Inflammatory macrophage treated with lipopolysaccharide for 1 hour (primary cell): ENCODE data around the gene VEPH1.
A peak's percentile ranks its signal among the peaks of the same experiment; 100 is the strongest.

Experiments used
- DNase-seq, 2 donors: peaks; one replicate each; pipeline ENCODE4 v3.0.0-alpha.2; 2020 to 2022

The VEPH1 gene

DNA sequence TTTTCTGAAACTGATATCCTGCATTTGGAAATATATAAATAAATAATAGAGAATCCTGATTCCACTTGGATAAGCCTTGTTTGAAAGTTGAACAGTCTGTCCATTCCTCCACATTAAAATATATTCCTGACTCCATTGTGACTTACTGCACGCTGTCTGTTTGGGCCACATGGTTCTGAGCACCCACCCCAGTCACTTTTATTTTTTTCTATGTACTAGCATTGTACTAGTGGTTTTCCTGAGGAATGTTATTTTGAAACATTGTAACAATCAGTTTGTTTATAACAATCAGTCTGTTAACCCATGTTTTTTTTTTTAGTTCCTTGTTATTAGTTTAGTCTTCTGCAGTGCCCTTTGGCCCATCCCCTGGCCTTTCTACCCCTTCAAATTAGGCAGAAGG is 255.8 kb downstream of the VEPH1 start:
- no peak for DNase-seq

DNA sequence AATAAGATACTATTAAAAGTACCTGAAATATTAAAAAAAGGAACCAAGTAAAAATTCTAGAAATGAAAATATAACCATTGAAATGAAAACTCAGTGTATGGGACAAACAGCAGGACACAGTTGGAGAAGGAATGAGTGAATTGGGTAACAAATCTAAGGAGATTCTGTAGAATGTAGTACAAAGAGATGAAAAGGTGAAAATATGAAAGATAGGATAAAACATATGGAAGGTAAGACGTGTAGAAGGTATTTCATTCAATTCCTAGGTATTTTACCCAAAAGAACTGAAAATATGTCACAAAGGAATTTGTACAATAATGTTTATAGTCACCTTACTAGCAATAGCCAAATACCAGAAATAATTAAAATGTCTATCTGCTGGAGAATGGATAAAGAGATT is 260.4 kb downstream of the VEPH1 start:
- no peak for DNase-seq

DNA sequence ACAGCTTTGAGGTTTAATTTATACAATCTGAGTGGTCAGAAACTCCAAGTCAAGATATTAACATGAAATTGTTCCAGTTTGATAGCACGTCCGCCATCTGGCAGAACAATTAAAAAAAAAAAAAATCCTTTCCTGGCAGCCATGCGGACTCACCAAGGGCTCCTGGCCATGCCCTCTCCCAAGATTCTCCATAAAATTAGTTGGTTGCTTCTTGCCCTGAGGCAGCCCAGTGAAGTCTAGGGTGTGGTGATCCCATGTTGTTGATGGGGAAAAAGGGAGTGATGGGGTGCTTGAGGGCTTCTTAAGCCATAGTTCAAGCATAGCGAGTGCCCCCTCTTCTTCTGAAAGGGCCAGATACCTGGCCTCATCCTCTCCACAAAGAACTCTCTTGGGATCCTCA is 261.6 kb downstream of the VEPH1 start:
- no peak for DNase-seq

DNA sequence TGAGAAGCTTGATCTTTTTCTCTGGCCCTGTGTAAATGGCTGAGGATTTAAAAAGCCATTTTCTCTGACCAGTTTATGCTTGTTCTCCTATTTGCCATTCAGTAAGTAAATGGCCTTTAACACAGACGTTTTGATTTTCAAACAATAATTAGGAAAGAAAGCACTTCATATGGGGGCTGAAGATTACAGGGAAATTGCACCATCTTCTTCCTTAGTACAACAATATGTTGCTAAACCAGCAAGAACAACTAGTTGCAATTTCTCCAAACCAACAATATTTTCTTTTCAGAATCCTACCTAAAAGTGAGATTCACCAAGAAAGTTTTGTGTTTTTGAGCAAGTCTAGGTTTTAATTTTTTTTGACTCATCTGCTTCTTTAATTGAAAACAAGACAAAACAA is 262.8 kb downstream of the VEPH1 start:
- peak; percentile 47 to 52 for DNase-seq

DNA sequence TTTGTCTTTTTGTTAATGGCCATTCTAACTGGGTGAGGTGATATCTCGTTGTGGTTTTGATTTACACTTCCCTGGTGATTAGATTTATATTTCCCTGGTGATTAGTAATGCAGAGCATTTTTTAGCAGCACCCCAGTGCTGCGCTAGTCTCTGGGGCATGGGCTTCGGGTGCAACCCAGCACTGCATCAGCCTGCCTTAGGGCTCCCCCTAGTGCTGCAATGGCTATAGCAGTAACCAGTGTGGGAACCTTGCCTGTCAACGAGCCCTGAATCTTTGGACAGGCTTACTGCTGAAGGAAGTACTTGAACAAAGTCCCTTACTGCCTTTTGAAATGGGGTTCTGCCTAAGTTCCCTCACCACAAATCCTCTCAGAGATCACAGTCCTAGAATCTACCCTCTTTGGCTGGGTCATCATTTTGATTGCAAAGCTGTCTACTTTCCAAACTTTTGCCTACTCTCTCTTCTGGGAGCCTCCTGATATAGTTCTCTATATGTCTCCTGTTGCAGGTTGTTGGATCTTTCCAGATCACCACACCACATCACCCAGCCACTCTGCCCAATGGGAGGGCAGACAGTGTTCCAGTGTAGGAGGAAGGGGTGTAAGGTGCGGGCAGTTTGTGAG is 264.0 kb downstream of the VEPH1 start:
- DNase-seq: peak; percentile 71 to 83

DNA sequence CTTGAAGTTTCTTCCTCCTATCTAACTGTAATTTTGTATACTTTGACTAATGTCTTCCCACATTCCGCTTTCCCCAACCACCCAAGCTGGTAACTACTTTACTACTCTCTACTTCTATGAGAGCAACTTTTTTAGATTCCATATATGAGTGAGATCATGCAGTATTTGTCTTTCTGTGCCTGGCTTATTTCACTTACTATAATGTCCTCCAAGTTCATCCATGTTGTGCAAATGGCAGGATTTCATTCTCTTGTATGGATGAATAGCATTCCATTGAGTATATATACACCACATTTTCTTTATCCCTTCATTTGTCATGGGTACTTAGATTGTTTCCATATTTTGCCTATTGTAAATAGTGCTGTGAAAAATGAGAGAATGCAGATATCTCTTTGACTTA is 264.8 kb downstream of the VEPH1 start:
- no peak for DNase-seq

DNA sequence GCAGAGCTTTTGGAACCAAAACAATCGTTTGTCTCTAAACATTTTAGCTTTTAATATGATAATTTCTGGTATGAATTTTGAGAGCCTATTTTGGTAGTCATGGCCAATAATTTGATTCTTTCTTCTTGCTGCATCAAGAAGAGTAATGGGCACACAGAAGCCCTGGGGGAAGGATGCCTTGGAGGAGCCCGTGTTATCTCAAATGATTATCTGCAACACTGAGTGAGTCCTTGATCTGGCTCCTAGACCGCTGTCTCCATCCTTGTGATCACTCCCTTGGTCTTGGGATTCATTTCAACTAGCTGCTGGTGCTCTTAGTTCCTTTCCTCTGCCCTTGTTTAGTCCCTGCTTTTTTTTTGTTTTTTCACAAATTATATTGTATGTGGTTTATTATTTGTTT is 265.3 kb downstream of the VEPH1 start:
- no peak for DNase-seq

DNA sequence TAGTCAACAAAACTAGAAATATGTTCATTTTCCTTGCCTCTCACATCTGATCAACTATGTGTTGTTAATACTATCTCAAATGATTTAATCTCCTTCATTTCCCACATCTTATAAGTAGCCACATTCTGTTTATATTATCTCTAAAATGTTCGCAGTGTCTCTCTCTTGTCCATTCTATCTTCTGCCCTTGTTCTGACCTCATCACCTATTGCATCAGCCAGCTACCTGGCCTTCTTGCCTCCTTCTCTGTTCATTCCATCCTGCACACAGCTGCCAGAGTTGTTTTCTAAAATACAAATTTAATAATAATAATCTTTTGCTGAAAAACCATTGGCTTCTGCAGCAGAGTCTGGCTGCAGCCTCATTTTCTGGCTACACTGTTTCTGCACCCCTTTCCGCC is 267.9 kb downstream of the VEPH1 start:
- DNase-seq: no peak

DNA sequence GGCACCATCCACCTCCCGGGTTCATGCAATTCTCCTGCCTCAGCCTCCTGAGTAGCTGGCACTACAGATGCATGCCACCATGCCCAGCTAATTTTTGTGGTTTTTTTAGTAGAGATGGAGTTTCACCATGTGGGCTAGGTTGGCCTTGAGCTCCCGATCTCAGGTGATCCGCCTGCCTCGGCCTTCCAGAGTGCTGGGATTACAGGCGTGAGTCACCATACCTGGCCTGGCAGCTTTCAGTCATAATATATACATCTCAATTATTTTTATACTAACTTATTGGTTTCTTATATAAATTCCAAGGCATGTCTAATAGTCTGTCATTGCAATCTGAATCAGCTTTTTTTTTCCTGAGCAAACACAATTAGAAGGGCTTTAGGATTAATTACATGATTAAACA is 269.3 kb downstream of the VEPH1 start:
- no peak for DNase-seq

DNA sequence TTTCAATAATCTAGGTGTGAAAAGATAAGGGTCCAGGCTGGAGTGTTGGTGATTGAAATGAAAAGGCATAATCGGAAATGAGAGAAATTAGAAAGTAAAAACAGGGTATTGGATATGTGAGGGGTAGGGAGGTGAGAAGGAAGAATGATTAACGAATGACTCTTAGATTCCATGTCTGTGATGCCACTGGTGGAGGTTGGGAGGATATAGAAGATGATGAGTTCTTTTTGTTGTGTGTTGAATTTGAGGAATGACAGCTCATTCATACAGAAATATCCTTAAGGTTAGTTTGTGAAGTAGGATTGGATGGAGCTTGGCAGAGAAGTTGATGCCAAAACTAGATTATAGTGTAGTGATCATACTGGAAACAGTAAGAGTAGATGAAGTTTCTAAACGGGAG is 271.1 kb downstream of the VEPH1 start:
- DNase-seq: no peak

DNA sequence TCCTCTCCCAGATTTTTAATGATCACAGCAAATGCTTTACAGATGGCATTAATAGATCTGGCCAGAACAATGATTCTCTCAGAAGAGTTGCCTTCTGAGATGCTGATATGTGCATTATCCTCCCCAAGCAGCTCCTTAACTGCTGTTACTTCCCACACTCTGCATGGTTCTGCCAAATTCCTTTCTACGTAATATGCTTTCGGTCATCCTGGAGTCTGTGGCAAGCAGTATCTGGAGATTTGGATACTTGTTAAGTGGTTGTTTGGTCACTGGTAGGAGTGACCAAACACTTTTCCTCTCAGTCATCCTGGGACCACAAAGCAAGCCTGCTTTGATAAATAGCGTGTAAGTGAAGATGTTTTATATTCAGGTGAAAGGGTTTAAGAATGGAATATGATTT is 272.1 kb downstream of the VEPH1 start:
- no peak for DNase-seq

DNA sequence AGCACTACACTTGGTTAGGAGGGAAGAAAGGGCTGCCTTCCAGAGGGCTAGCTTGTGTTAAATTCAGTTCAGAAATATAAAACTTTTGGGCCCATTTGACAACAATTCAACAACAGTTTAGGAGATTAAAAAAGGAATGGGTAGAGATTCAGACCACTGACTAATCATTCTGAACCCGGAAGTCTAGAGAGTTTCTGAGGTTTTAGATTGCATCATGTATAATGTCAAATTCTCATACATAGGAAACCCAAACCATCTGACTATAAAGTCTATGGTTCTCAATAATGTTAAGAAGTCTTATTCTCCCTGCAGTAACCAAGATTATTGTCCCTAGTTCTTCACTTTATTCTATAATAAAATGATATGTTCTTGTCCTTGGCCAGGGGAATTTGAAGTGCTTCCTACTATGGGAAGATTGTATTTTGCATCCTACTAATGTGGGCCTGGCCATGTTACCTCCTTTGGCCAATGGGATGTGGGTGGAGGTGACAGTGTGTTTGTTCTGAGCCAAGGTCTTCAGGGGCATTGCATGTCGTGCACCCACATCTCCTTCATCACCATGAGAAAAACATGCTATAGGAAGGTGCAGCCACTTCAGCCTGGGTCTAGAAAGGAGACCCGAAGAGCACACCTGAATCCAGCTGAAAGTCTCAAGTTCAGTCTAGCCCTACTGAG is 276.9 kb downstream of the VEPH1 start:
- DNase-seq: peak; percentile 43 to 59

DNA sequence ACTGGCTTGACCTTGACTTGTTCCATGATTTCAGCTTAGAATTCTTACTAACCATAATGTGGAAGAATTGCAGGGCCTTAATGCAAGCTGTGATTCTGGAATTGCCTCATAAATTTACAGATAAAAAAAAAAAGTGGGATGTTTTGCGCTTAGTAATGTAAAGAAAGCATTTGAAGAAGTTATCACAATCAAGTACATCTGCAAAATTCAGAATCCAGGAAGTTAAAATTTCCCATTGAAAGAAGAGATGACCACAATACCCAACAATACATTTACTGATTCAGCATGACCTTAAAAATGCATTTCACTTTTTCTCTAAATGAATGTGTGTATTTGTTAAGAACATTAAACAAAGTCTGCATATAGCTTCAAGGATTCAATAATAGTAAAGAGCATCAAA is 278.2 kb downstream of the VEPH1 start:
- DNase-seq: peak; percentile 51 to 67

DNA sequence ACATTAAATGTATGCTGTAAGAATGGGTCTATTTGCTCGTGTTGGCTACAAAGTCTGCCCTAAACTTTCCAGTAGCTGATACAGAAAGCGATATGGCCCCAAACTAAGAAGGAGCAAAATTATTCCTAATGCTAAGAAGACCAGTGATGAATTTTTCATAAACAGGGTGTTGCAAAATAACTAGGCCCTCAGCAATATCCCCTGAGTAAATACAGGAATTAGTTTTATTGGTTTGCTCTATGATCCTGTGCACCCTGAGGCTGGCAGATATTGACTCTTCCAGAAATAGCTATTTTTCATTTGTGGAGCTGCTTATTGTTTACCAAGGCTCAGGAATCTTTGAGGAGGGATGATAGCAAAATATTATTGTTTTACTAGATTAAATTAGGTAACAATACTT is 282.3 kb downstream of the VEPH1 start:
- DNase-seq: no peak

DNA sequence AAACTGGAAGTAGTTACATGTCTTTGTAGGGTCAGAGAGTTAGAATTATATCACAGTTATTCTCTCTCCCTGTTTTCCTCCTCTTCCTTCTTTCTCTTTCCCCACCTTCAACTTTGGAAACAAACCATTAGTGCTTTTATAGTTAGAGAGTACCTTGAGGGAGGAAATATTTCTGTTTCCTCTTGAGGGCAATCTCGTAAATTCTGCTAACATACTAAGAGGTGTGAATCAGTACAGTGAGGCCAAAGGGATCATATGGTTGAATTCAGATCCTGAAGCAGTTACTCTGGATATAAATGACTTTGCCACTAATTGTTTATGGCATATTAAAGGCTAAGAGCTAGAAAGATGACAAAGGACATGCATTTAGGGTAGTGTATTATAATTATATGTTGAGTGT is 283.0 kb downstream of the VEPH1 start:
- DNase-seq: no peak

DNA sequence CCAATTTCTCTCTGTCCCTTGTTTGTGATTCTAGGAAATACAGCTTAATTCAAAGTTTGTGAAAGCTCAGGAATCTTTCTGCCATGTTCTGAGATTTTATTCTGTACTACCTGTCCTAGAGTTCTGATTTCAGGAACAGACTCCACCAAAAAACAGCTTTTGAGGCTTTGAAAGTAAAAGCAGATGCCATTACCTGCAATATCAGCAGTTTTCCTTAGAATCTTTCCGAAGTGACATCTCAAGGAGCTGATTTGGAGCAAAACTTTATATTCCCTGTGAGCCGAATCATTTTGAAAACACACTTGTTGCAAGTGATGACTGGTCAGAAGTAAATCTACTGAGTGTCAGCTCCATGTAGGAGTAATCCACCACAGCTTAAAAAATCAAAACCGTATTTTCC is 284.0 kb downstream of the VEPH1 start:
- DNase-seq: no peak
